HG03520 (cell line): Measurements from ENCODE around the gene PPP1R9A.
"Not testable (repeated sequence)": the region's sequence is repeated elsewhere in the genome, so short reads cannot be mapped to it uniquely, and the experiment has no call there.

Source experiments
- ATAC-seq: cut with Tn5 transposase; IDR thresholded peaks from one replicate; pipeline ENCODE4 v1.9.1; 2021; ENCODE audit warnings: mild to moderate bottlenecking, moderate library complexity; ENCODE audit not compliant: unreplicated experiment

Gene PPP1R9A

GRCh38 chr7:94972296-94972695, 64.9 kb downstream of the PPP1R9A start:
- ATAC-seq = no peak

GRCh38 chr7:94973844-94974243, 66.5 kb downstream of the PPP1R9A start:
- ATAC-seq = no peak

GRCh38 chr7:94974423-94974822, 67.0 kb downstream of the PPP1R9A start:
- no peak for ATAC-seq

GRCh38 chr7:94975336-94975735, 67.9 kb downstream of the PPP1R9A start:
- no peak for ATAC-seq

- no peak for ATAC-seq
Measured at GRCh38 chr7:94980418-94981142, 73.2 kb downstream of the PPP1R9A start.

- ATAC-seq = no peak
Measured at GRCh38 chr7:94995921-94996320, 88.5 kb downstream of the PPP1R9A start.

- no peak for ATAC-seq
Measured at GRCh38 chr7:94996369-94996768, 89.0 kb downstream of the PPP1R9A start.

- ATAC-seq = no peak
Measured at GRCh38 chr7:94997547-94997946, 90.2 kb downstream of the PPP1R9A start.

- no peak for ATAC-seq
Measured at GRCh38 chr7:94998266-94999068, 91.1 kb downstream of the PPP1R9A start.

GRCh38 chr7:94999069-94999351, 91.6 kb downstream of the PPP1R9A start:
- no peak for ATAC-seq

GRCh38 chr7:94999601-95000000, 92.2 kb downstream of the PPP1R9A start:
- not testable (repeated sequence) for ATAC-seq

GRCh38 chr7:95001258-95001657, 93.9 kb downstream of the PPP1R9A start:
- ATAC-seq = no peak

- no peak for ATAC-seq
Measured at GRCh38 chr7:95001815-95002561, 94.6 kb downstream of the PPP1R9A start.

GRCh38 chr7:95002775-95003174, 95.4 kb downstream of the PPP1R9A start:
- ATAC-seq = no peak

- no peak for ATAC-seq
Measured at GRCh38 chr7:95004618-95005247, 97.3 kb downstream of the PPP1R9A start.

GRCh38 chr7:95006010-95006409, 98.6 kb downstream of the PPP1R9A start:
- ATAC-seq = no peak

- ATAC-seq = not testable (repeated sequence)
Measured at GRCh38 chr7:95008773-95009172, 101.4 kb downstream of the PPP1R9A start.

GRCh38 chr7:95011146-95011928, 103.9 kb downstream of the PPP1R9A start:
- no peak for ATAC-seq

GRCh38 chr7:95011995-95012394, 104.6 kb downstream of the PPP1R9A start:
- no peak for ATAC-seq

- ATAC-seq = no peak
Measured at GRCh38 chr7:95018021-95018420, 110.6 kb downstream of the PPP1R9A start.

- no peak for ATAC-seq
Measured at GRCh38 chr7:95026018-95026417, 118.6 kb downstream of the PPP1R9A start.
